H1 (cell line): Measurements from ENCODE around the gene C6orf58. TPM values are rescaled to one million over a fixed set of nuclear protein-coding genes. Genes with fewer than 3 reads are reported as not detected.

Experiments used
- CTCF ChIA-PET: fragments of 300-600 bp; sonication (Branson Sonifier 250); formaldehyde crosslinking; loops from one replicate; lab custom pipeline; 2021; ENCODE audit not compliant: partially characterized antibody; lab: Charles Lee
- POLR2A ChIA-PET: fragments of 300-600 bp; sonication (Branson Sonifier 250); formaldehyde crosslinking; loops from one replicate; lab custom pipeline; 2021; ENCODE audit warnings: inconsistent platforms; ENCODE audit not compliant: partially characterized antibody; lab: Charles Lee
- DNase-seq, 2 experiments: peaks; one replicate each; pipeline versions ENCODE4 v3.0.0 to v3.0.0-alpha.2; 2010 to 2022; ENCODE audit warnings: low spot score in 2 of 2, low read depth in 1 of 2, mixed read lengths in 1 of 2
- FAIRE-seq: peaks from 2 replicates; lab custom pipeline; 2011; peaks lifted over from hg19 to GRCh38; lab: Jason Lieb, UNC
- H2AFZ ChIP-seq: 2 replicates; pipeline ENCODE4 v1.8.1; 2012; ENCODE audit warnings: low read length, inconsistent platforms
- H2AK5ac ChIP-seq: 2 replicates; pipeline ENCODE4 v1.6.1; 2013; ENCODE audit warnings: low read depth, low read length
- H2BK120ac ChIP-seq: replicated peaks from 2 replicates; pipeline ENCODE3; 2013; ENCODE audit warnings: low read depth, low read length, inconsistent platforms
- H2BK12ac ChIP-seq: 2 replicates; pipeline ENCODE4 v1.6.1; 2013; ENCODE audit warnings: low read depth, low read length
- H2BK15ac ChIP-seq: 2 replicates; pipeline ENCODE4 v1.6.1; 2013; ENCODE audit warnings: low read length
- H2BK20ac ChIP-seq: 2 replicates; pipeline ENCODE4 v1.6.1; 2013; ENCODE audit warnings: low read length
- H2BK5ac ChIP-seq: 2 replicates; pipeline ENCODE4 v1.6.1; 2013; ENCODE audit warnings: low read depth, low read length
- H3K14ac ChIP-seq: 2 replicates; pipeline ENCODE4 v1.6.1; 2013; ENCODE audit warnings: inconsistent platforms; ENCODE audit not compliant: insufficient read length
- H3K18ac ChIP-seq: 2 replicates; pipeline ENCODE4 v1.6.1; 2013; ENCODE audit warnings: low read length; ENCODE audit errors: extremely low read depth
- H3K23ac ChIP-seq: 2 replicates; pipeline ENCODE4 v1.6.1; 2013; ENCODE audit warnings: inconsistent platforms; ENCODE audit not compliant: insufficient read length
- H3K23me2 ChIP-seq: 2 replicates; pipeline ENCODE4 v1.6.1; 2013; ENCODE audit warnings: low read depth, low read length
- H3K27ac ChIP-seq: 2 replicates; pipeline ENCODE4 v1.6.1; 2011; ENCODE audit warnings: low read depth, low read length, inconsistent platforms
- H3K27me3 ChIP-seq, 4 experiments: replicated peaks in 1 of 4; 1 replicate in 1 of 4; 2 replicates in 3 of 4; pipeline versions ENCODE4 v1.6.1 to v1.8.1; 2011 to 2013; ENCODE audit warnings: low read length in 3 of 4, mild to moderate bottlenecking in 3 of 4, inconsistent platforms in 2 of 4, mixed read lengths in 2 of 4, moderate library complexity in 1 of 4; ENCODE audit not compliant: control insufficient read depth in 3 of 4, insufficient read depth in 3 of 4; ENCODE audit errors: extremely low read depth in 1 of 4
- H3K36me3 ChIP-seq, 4 experiments: 2 replicates each; pipeline versions ENCODE4 v1.6.1 to v1.8.1; 2011 to 2013; ENCODE audit warnings: mild to moderate bottlenecking in 4 of 4, low read length in 3 of 4, moderate library complexity in 2 of 4, control low read depth in 1 of 4, inconsistent platforms in 1 of 4; ENCODE audit not compliant: insufficient read depth in 4 of 4, control insufficient read depth in 2 of 4
- H3K4ac ChIP-seq: replicated peaks from 2 replicates; pipeline ENCODE3; 2013; ENCODE audit warnings: low read length, low read depth, mixed read lengths, inconsistent platforms; ENCODE audit not compliant: insufficient read length
- H3K4me1 ChIP-seq, 4 experiments: replicated peaks in 1 of 4; 1 replicate in 1 of 4; 2 replicates in 3 of 4; pipeline versions ENCODE4 v1.6.1 to v1.8.1; 2011 to 2013; ENCODE audit warnings: low read length in 3 of 4, inconsistent platforms in 2 of 4, mixed read lengths in 1 of 4; ENCODE audit not compliant: insufficient read depth in 4 of 4, control insufficient read depth in 3 of 4
- H3K4me2 ChIP-seq, 2 experiments: 2 replicates each; pipeline versions ENCODE4 v1.6.1 to v1.8.1; 2011 to 2013; ENCODE audit warnings: low read depth in 2 of 2, low read length in 2 of 2, control low read depth in 1 of 2, inconsistent platforms in 1 of 2, mild to moderate bottlenecking in 1 of 2; ENCODE audit not compliant: insufficient read depth in 1 of 2
- H3K4me3 ChIP-seq, 4 experiments: fragments of 200-600, 300-600 bp in 1 of 4; sonication (generic), shearing (Covaris generic), sonication (Bioruptor Twin) in 1 of 4; 2 replicates each; pipeline versions ENCODE4 v1.5.1 to v1.8.1; 2011 to 2016; ENCODE audit warnings: low read length in 4 of 4, low read depth in 3 of 4, control low read depth in 2 of 4, inconsistent platforms in 2 of 4, mild to moderate bottlenecking in 2 of 4, mixed read lengths in 1 of 4, moderate library complexity in 1 of 4; ENCODE audit not compliant: insufficient read depth in 2 of 4; ENCODE audit errors: extremely low read depth in 1 of 4
- H3K56ac ChIP-seq: replicated peaks from 2 replicates; pipeline ENCODE3; 2013; ENCODE audit warnings: low read depth, mild to moderate bottlenecking, mixed read lengths, low read length, inconsistent platforms; ENCODE audit not compliant: insufficient read length
- H3K79me1 ChIP-seq: 2 replicates; pipeline ENCODE4 v1.6.1; 2013; ENCODE audit warnings: low read depth, low read length, control low read depth
- H3K79me2 ChIP-seq, 2 experiments: 2 replicates each; pipeline versions ENCODE4 v1.6.1 to v1.8.1; 2012 to 2013; ENCODE audit warnings: low read length in 2 of 2, mild to moderate bottlenecking in 2 of 2, inconsistent platforms in 1 of 2; ENCODE audit not compliant: insufficient read depth in 2 of 2, control insufficient read depth in 1 of 2
- H3K9ac ChIP-seq, 4 experiments: replicated peaks in 1 of 4; 1 replicate in 1 of 4; 2 replicates in 3 of 4; pipeline versions ENCODE4 v1.6.1 to v1.8.1; 2011 to 2013; ENCODE audit warnings: low read depth in 3 of 4, low read length in 3 of 4, control low read depth in 2 of 4, mild to moderate bottlenecking in 2 of 4, moderate library complexity in 2 of 4, inconsistent platforms in 1 of 4; ENCODE audit errors: extremely low read depth in 1 of 4
- H3K9me3 ChIP-seq, 2 experiments: 2 replicates each; pipeline versions ENCODE4 v1.6.1 to v1.8.1; 2012 to 2013; ENCODE audit warnings: mild to moderate bottlenecking in 2 of 2, moderate library complexity in 2 of 2, control low read depth in 1 of 2, inconsistent platforms in 1 of 2, low read depth in 1 of 2, low read length in 1 of 2, mixed read lengths in 1 of 2; ENCODE audit not compliant: insufficient read depth in 2 of 2
- H4K20me1 ChIP-seq, 2 experiments: replicated peaks in 1 of 2; 2 replicates each; pipeline versions ENCODE3 to v1.8.1; 2011 to 2013; ENCODE audit warnings: inconsistent platforms in 2 of 2, low read length in 2 of 2, mild to moderate bottlenecking in 1 of 2; ENCODE audit not compliant: insufficient read depth in 2 of 2, control insufficient read depth in 1 of 2
- H4K5ac ChIP-seq: 2 replicates; pipeline ENCODE4 v1.6.1; 2013; ENCODE audit warnings: low read length, low read depth, mixed read lengths, inconsistent platforms; ENCODE audit not compliant: insufficient read length
- H4K8ac ChIP-seq: 2 replicates; pipeline ENCODE4 v1.8.0; 2013; ENCODE audit warnings: mild to moderate bottlenecking, moderate library complexity, low read length, inconsistent platforms; ENCODE audit not compliant: insufficient read depth; ENCODE audit errors: extremely low read depth
- H4K91ac ChIP-seq: replicated peaks from 2 replicates; pipeline ENCODE3; 2013; ENCODE audit warnings: low read length, mixed read lengths, inconsistent platforms; ENCODE audit not compliant: insufficient read length
- CHD1 ChIP-seq: IDR thresholded peaks from 2 replicates; pipeline ENCODE4 v1.6.1; 2012; ENCODE audit warnings: low read depth, low read length, improper control_type of control experiment
- EP300 ChIP-seq, 2 experiments: IDR thresholded peaks; 1 replicate in 1 of 2; 2 replicates in 1 of 2; pipeline ENCODE4 v1.6.1; 2011 to 2012; ENCODE audit warnings: low read depth in 2 of 2, low read length in 2 of 2, mild to moderate bottlenecking in 2 of 2, borderline replicate concordance in 1 of 2, inconsistent platforms in 1 of 2, moderate library complexity in 1 of 2
- GABPA ChIP-seq: IDR thresholded peaks from 2 replicates; pipeline ENCODE4 v1.6.1; 2011; ENCODE audit warnings: mild to moderate bottlenecking, low read length, moderate library complexity, borderline replicate concordance; ENCODE audit not compliant: insufficient read depth
- HDAC2 ChIP-seq, 2 experiments: fragments of 300-600 bp in 1 of 2; sonication (generic) in 1 of 2; IDR thresholded peaks; 2 replicates each; pipeline ENCODE4 v1.6.1; 2011 to 2012; ENCODE audit warnings: low read depth in 2 of 2, low read length in 2 of 2, mild to moderate bottlenecking in 2 of 2, moderate library complexity in 2 of 2, borderline replicate concordance in 1 of 2, inconsistent platforms in 1 of 2
- JUND ChIP-seq: IDR thresholded peaks from 2 replicates; pipeline ENCODE4 v1.6.1; 2011; ENCODE audit warnings: mild to moderate bottlenecking, improper control_type of control experiment, low read length
- KDM4A ChIP-seq: IDR thresholded peaks from one replicate; pipeline ENCODE4 v1.7.1; 2012; ENCODE audit warnings: low read depth, mild to moderate bottlenecking, moderate library complexity, low read length, inconsistent platforms; ENCODE audit not compliant: severe bottlenecking
- SP2 ChIP-seq: IDR thresholded peaks from 2 replicates; pipeline ENCODE4 v1.6.1; 2012; ENCODE audit warnings: mild to moderate bottlenecking, low read length, inconsistent platforms
- WGBS, 2 experiments: shearing (Covaris generic) in 1 of 2; methylation state at CpG; one replicate each; pipeline versions ENCODE4 v1.1.6 to v1.1.7; 2013 to 2015; ENCODE audit warnings: low lambda C conversion rate in 2 of 2, mixed read lengths in 2 of 2, inconsistent platforms in 1 of 2, low coverage in 1 of 2, missing lambda C conversion rate in 1 of 2; ENCODE audit not compliant: insufficient replicate concordance in 2 of 2, insufficient coverage in 1 of 2, insufficient read length in 1 of 2; ENCODE audit errors: extremely low coverage in 1 of 2, missing lambda C conversion rate in 1 of 2; 5-methylcytosine and 5-hydroxymethylcytosine counted together
- polyA plus RNA-seq, 7 experiments: library from polyadenylated mRNA; depleted of rRNA in 3 of 7; stranded (reverse) in 5 of 7; unstranded in 2 of 7; fragments of >200 nt in 5 of 7; fragments of 200-250 nt in 2 of 7; gene quantifications; 1 replicate in 5 of 7; 2 replicates in 1 of 7; 4 replicates in 1 of 7; pipeline versions ENCODE4 v1.2.1 to v1.2.3, GENCODE V29; 2011 to 2013; ENCODE audit warnings: missing spikeins in 2 of 7, mixed read lengths in 2 of 7
- total RNA-seq: library from RNA; stranded (reverse); fragmentation: NEBNext Ultra II Directional; extraction: Animal tissue kit (Norgen Biotek cat#: 25700); gene quantifications from 2 replicates; pipeline ENCODE4 v1.2.1, GENCODE V29; 2021
- TF ChIP-seq, protein P1 (sequence below): IDR thresholded peaks from 2 replicates; pipeline ENCODE4 v1.6.1; 2011; ENCODE audit warnings: low read depth, mild to moderate bottlenecking, low read length; ENCODE audit not compliant: insufficient read depth
- TF ChIP-seq, protein P2 (sequence below): IDR thresholded peaks from 2 replicates; pipeline ENCODE4 v1.6.1; 2012; ENCODE audit warnings: low read length, inconsistent platforms

C6orf58 gene
- total and polyA plus RNA-seq, 2 of the 8 experiments (the other 6 are each of a cell fraction or from before 2014, with no cell fraction given): not detected

DNA sequence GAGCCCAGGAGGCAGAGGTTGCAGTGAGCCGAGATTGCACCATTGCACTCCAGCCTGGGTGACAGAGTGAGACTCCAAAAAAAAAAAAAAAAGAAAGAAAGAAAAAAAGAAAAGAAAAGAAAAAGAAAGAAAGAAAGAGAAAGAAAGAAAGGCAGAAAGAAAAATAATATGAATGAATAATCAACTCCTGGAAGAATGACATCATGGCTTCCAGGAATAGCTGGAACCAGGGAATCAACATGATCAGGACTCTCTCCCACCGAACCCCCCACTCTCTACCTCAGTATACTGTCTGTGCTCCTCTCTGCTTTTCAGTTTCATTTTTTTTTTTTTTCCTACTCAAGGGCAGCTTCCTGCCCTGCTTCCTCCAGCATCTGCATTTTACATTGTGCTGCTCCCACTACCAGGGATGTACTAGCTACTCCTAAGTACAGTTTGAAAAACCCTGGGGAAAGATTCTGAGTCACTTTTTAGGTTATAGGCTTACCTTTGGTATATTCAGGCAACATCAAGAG, 38.2 kb upstream of the C6orf58 start:
- H2AK5ac ChIP-seq: no peak overlapping the region
- no peak overlapping the region for H3K4me3 ChIP-seq
- H3K79me2 ChIP-seq: no peaks in the 10 kb centered on the region
- no peaks in the 10 kb centered on the region for H4K20me1 ChIP-seq
- H3K4ac ChIP-seq: no peak overlapping the region
- H2BK12ac ChIP-seq: no peak overlapping the region
- FAIRE-seq (no peak), DNase-seq (no peak)
- H3K79me1 ChIP-seq: no peaks in the 10 kb centered on the region
- H3K14ac ChIP-seq: no peak overlapping the region
- no peak overlapping the region for H3K18ac ChIP-seq
- no peaks in the 10 kb centered on the region for H3K4me1 ChIP-seq
- POLR2A ChIA-PET: no interaction called here
- no peak overlapping the region for H2BK15ac ChIP-seq
- no peak overlapping the region for H2AFZ ChIP-seq
- CTCF ChIA-PET: interaction anchor here (1.1 to 4.3 kb wide), 14 partner anchors 8 to 239 kb away, joined by 3 to 44 read pairs (median 6); partner anchors contain the start of gene KIAA0408
- no peak overlapping the region for H3K4me2 ChIP-seq
- no peak overlapping the region for H4K5ac ChIP-seq
- no peak overlapping the region for H3K56ac ChIP-seq
- TF ChIP-seq HDAC2 (IDR thresholded peaks at IDR 0.05; ENCODE audit: borderline replicate concordance in 1 of 2, low read depth in 2 of 2, low read length in 2 of 2) (no peak), JUND (no peak), SP2 (no peak), EP300 (IDR thresholded peaks at IDR 0.05; ENCODE audit: borderline replicate concordance in 1 of 2, low read depth in 2 of 2, low read length in 2 of 2) (no peak), CHD1 (no peak), GABPA (no peak), KDM4A (no peak)
- TF ChIP-seq, protein P1, sequence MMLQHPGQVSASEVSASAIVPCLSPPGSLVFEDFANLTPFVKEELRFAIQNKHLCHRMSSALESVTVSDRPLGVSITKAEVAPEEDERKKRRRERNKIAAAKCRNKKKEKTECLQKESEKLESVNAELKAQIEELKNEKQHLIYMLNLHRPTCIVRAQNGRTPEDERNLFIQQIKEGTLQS: no peak
- TF ChIP-seq, protein P2, sequence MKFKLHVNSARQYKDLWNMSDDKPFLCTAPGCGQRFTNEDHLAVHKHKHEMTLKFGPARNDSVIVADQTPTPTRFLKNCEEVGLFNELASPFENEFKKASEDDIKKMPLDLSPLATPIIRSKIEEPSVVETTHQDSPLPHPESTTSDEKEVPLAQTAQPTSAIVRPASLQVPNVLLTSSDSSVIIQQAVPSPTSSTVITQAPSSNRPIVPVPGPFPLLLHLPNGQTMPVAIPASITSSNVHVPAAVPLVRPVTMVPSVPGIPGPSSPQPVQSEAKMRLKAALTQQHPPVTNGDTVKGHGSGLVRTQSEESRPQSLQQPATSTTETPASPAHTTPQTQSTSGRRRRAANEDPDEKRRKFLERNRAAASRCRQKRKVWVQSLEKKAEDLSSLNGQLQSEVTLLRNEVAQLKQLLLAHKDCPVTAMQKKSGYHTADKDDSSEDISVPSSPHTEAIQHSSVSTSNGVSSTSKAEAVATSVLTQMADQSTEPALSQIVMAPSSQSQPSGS: no peak
- no peak overlapping the region for H2BK20ac ChIP-seq
- no peak overlapping the region for H3K23ac ChIP-seq
- no peak overlapping the region for H3K27ac ChIP-seq
- no peaks in the 10 kb centered on the region for H3K9me3 ChIP-seq
- no peak overlapping the region for H4K91ac ChIP-seq
- H2BK5ac ChIP-seq: no peak overlapping the region
- WGBS, 2 experiments: 81% methylated on average over 2 of the region's 2 CpGs; no CpG with 5 or more reads in 1 of the 2 experiments
- no peaks in the 10 kb centered on the region for H3K27me3 ChIP-seq
- no peak overlapping the region for H2BK120ac ChIP-seq
- no peak overlapping the region for H3K9ac ChIP-seq
- H3K36me3 ChIP-seq: no peaks in the 10 kb centered on the region
- no peak overlapping the region for H4K8ac ChIP-seq
- no peaks in the 10 kb centered on the region for H3K23me2 ChIP-seq
